GM23338 (cell line): ENCODE data around the gene OSBPL1A. TPM values are rescaled to one million over a fixed set of nuclear protein-coding genes. Genes with fewer than 3 reads are reported as not detected.

Experiments
- ATAC-seq: fragments of 200-7000 bp; cut with Tn5 transposase; 3 replicates; pipeline ENCODE4 v1.9.1; 2020
- DNase-seq: peaks from one replicate; pipeline ENCODE4 v3.0.0-alpha.2; 2015; ENCODE audit warnings: low spot score
- H2AFZ ChIP-seq: fragments of 200-600 bp; sonication (generic); 2 replicates; pipeline ENCODE4 v1.8.0; 2016; ENCODE audit warnings: antibody characterized with exemption, mild to moderate bottlenecking, moderate library complexity
- H3F3A ChIP-seq: fragments of 200-600 bp; sonication (generic); replicated peaks from 2 replicates; pipeline ENCODE4 v1.8.0; 2017; ENCODE audit warnings: antibody characterized with exemption, mixed run types, low read depth
- H3K27ac ChIP-seq: fragments of 200-600 bp; sonication (generic); 2 replicates; pipeline ENCODE4 v1.6.1; 2016; ENCODE audit warnings: low read depth
- H3K27me3 ChIP-seq: fragments of 200-600 bp; sonication (generic); 2 replicates; pipeline ENCODE4 v1.8.0; 2016; ENCODE audit warnings: mild to moderate bottlenecking, mixed run types, moderate library complexity; ENCODE audit not compliant: insufficient read depth
- H3K36me3 ChIP-seq: fragments of 200-600 bp; sonication (generic); 2 replicates; pipeline ENCODE4 v1.8.0; 2016; ENCODE audit warnings: mild to moderate bottlenecking; ENCODE audit not compliant: insufficient read depth
- H3K4me1 ChIP-seq: fragments of 200-600 bp; sonication (generic); 2 replicates; pipeline ENCODE4 v1.8.0; 2016; ENCODE audit warnings: mild to moderate bottlenecking, moderate library complexity; ENCODE audit not compliant: insufficient read depth
- H3K4me2 ChIP-seq: fragments of 200-600 bp; sonication (generic); 2 replicates; pipeline ENCODE4 v1.7.1; 2017; ENCODE audit warnings: mixed run types
- H3K4me3 ChIP-seq: fragments of 200-600 bp; sonication (generic); 2 replicates; pipeline ENCODE4 v1.6.1; 2016; ENCODE audit warnings: mixed run types
- H3K79me2 ChIP-seq: fragments of 200-600 bp; sonication (generic); replicated peaks from 2 replicates; pipeline ENCODE4 v1.8.0; 2017; ENCODE audit warnings: mild to moderate bottlenecking; ENCODE audit not compliant: insufficient read depth
- H3K9me2 ChIP-seq: fragments of 200-600 bp; sonication (generic); 2 replicates; pipeline ENCODE4 v1.8.0; 2017; ENCODE audit not compliant: insufficient read depth
- H4K20me1 ChIP-seq: fragments of 200-600 bp; sonication (generic); replicated peaks from 2 replicates; pipeline ENCODE4 v1.8.0; 2017; ENCODE audit warnings: mild to moderate bottlenecking; ENCODE audit not compliant: insufficient read depth
- H3K27ac Mint-ChIP-seq: 2 replicates; pipeline ENCODE4 v1.8.0; 2020; ENCODE audit warnings: inconsistent platforms, mild to moderate bottlenecking, moderate library complexity, mixed read lengths
- H3K27me3 Mint-ChIP-seq: 3 replicates; pipeline ENCODE4 v1.8.0; 2022; ENCODE audit warnings: low read depth, mild to moderate bottlenecking, moderate library complexity, mixed read lengths, inconsistent platforms; ENCODE audit not compliant: insufficient read depth, poor library complexity
- H3K36me3 Mint-ChIP-seq: 3 replicates; pipeline ENCODE4 v1.8.0; 2021; ENCODE audit warnings: low read depth, mild to moderate bottlenecking, inconsistent platforms, moderate library complexity, mixed read lengths
- H3K4me1 Mint-ChIP-seq: 3 replicates; pipeline ENCODE4 v1.8.0; 2020; ENCODE audit warnings: mild to moderate bottlenecking, inconsistent platforms, mixed read lengths
- H3K4me3 Mint-ChIP-seq: 3 replicates; pipeline ENCODE4 v1.8.0; 2021; ENCODE audit warnings: moderate library complexity, mild to moderate bottlenecking, inconsistent platforms, mixed read lengths
- H3K9me3 Mint-ChIP-seq: 3 replicates; pipeline ENCODE4 v1.8.0; 2020; ENCODE audit warnings: moderate library complexity, mild to moderate bottlenecking, inconsistent platforms, mixed read lengths
- CREB1 ChIP-seq: fragments of 250-450 bp; sonication (Bioruptor Pico); IDR thresholded peaks from 2 replicates; pipeline ENCODE4 v1.5.0; 2020; ENCODE audit warnings: low read depth, mild to moderate bottlenecking, moderate library complexity
- EZH2 ChIP-seq: fragments of 200-600 bp; sonication (generic); IDR thresholded peaks from one replicate; pipeline ENCODE4 v1.8.0; 2017; ENCODE audit warnings: antibody characterized with exemption, mild to moderate bottlenecking, low read depth; ENCODE audit not compliant: unreplicated experiment
- EZH2phosphoT487 ChIP-seq: fragments of 200-600 bp; sonication (generic); IDR thresholded peaks from one replicate; pipeline ENCODE4 v1.8.1; 2018; ENCODE audit warnings: antibody characterized with exemption; ENCODE audit not compliant: unreplicated experiment
- JUNB ChIP-seq: IDR thresholded peaks from one replicate; pipeline ENCODE4 v1.6.1; 2016; ENCODE audit warnings: antibody characterized with exemption; ENCODE audit not compliant: unreplicated experiment
- NANOG ChIP-seq: IDR thresholded peaks from 2 replicates; pipeline ENCODE4 v1.6.1; 2016; ENCODE audit warnings: antibody characterized with exemption, borderline replicate concordance
- POLR2AphosphoS5 ChIP-seq: IDR thresholded peaks from 2 replicates; pipeline ENCODE4 v1.6.1; 2016; ENCODE audit warnings: antibody characterized with exemption, low read depth
- STAT1 ChIP-seq: IDR thresholded peaks from one replicate; pipeline ENCODE4 v1.6.1; 2016; ENCODE audit warnings: antibody characterized with exemption; ENCODE audit not compliant: unreplicated experiment
- ZNF114 ChIP-seq: fragments of 250-450 bp; sonication (Bioruptor Pico); IDR thresholded peaks from 2 replicates; pipeline ENCODE4 v1.5.0; 2020; ENCODE audit warnings: mild to moderate bottlenecking, moderate library complexity
- ZNF331 ChIP-seq: fragments of 250-450 bp; sonication (Bioruptor Pico); IDR thresholded peaks from 2 replicates; pipeline ENCODE4 v1.5.0; 2020; ENCODE audit warnings: low read depth, mild to moderate bottlenecking, moderate library complexity
- ZNF462 ChIP-seq: fragments of 250-450 bp; sonication (Bioruptor Pico); IDR thresholded peaks from 2 replicates; pipeline ENCODE4 v1.5.0; 2020; ENCODE audit warnings: mild to moderate bottlenecking, moderate library complexity
- polyA plus RNA-seq: library from polyadenylated mRNA; unstranded; fragments of >200 nt; fragmentation: Nextera tagmentation; extraction: Ambion mirVana; gene quantifications from 2 replicates; pipeline ENCODE4 v1.2.1, GENCODE V29; 2016
- total RNA-seq: library from RNA; depleted of rRNA; stranded (reverse); fragments of >200 nt; shearing (Covaris generic); gene quantifications from 2 replicates; pipeline ENCODE4 v1.2.3, GENCODE V29; 2014
- TF ChIP-seq, protein P1 (sequence below): IDR thresholded peaks from one replicate; pipeline ENCODE4 v1.6.1; 2018; ENCODE audit warnings: antibody characterized with exemption; ENCODE audit not compliant: unreplicated experiment
- TF ChIP-seq, protein P2 (sequence below), 2 experiments: fragments of 200-600 bp in 1 of 2; sonication (generic) in 1 of 2; conservative IDR thresholded peaks; 2 replicates each; pipeline versions ENCODE4 v1.5.1 to v1.6.1; 2016 to 2017; ENCODE audit warnings: antibody characterized with exemption in 2 of 2, low read depth in 2 of 2, mild to moderate bottlenecking in 2 of 2, moderate library complexity in 1 of 2
- TF ChIP-seq, protein P3 (sequence below): IDR thresholded peaks from 2 replicates; pipeline ENCODE4 v1.6.1; 2016; ENCODE audit warnings: antibody characterized with exemption

OSBPL1A gene
- total and polyA plus RNA-seq, 2 experiments from 2014 or later: 55.6 to 71.4 TPM

- no peaks in the 10 kb centered on the region for H4K20me1 ChIP-seq
- H3K4me2 ChIP-seq: no peak overlapping the region
- H3K4me1 Mint-ChIP-seq: peaks cover 3% of the 10 kb centered on the region; the same call in 1 of the 3 replicates
- no peak overlapping the region for H3K27ac Mint-ChIP-seq
- no peaks in the 10 kb centered on the region for H3K9me2 ChIP-seq
- TF ChIP-seq JUNB: no peak
- no peak for TF ChIP-seq ZNF462
- no peak for TF ChIP-seq EZH2phosphoT487
- no peak for TF ChIP-seq POLR2AphosphoS5
- no peak for TF ChIP-seq ZNF114 (CRISPR knock-in tag)
- TF ChIP-seq, protein P1, sequence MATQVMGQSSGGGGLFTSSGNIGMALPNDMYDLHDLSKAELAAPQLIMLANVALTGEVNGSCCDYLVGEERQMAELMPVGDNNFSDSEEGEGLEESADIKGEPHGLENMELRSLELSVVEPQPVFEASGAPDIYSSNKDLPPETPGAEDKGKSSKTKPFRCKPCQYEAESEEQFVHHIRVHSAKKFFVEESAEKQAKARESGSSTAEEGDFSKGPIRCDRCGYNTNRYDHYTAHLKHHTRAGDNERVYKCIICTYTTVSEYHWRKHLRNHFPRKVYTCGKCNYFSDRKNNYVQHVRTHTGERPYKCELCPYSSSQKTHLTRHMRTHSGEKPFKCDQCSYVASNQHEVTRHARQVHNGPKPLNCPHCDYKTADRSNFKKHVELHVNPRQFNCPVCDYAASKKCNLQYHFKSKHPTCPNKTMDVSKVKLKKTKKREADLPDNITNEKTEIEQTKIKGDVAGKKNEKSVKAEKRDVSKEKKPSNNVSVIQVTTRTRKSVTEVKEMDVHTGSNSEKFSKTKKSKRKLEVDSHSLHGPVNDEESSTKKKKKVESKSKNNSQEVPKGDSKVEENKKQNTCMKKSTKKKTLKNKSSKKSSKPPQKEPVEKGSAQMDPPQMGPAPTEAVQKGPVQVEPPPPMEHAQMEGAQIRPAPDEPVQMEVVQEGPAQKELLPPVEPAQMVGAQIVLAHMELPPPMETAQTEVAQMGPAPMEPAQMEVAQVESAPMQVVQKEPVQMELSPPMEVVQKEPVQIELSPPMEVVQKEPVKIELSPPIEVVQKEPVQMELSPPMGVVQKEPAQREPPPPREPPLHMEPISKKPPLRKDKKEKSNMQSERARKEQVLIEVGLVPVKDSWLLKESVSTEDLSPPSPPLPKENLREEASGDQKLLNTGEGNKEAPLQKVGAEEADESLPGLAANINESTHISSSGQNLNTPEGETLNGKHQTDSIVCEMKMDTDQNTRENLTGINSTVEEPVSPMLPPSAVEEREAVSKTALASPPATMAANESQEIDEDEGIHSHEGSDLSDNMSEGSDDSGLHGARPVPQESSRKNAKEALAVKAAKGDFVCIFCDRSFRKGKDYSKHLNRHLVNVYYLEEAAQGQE: no peak
- TF ChIP-seq CREB1 (CRISPR knock-in tag): no peak
- TF ChIP-seq EZH2: no peak
- TF ChIP-seq, protein P2, sequence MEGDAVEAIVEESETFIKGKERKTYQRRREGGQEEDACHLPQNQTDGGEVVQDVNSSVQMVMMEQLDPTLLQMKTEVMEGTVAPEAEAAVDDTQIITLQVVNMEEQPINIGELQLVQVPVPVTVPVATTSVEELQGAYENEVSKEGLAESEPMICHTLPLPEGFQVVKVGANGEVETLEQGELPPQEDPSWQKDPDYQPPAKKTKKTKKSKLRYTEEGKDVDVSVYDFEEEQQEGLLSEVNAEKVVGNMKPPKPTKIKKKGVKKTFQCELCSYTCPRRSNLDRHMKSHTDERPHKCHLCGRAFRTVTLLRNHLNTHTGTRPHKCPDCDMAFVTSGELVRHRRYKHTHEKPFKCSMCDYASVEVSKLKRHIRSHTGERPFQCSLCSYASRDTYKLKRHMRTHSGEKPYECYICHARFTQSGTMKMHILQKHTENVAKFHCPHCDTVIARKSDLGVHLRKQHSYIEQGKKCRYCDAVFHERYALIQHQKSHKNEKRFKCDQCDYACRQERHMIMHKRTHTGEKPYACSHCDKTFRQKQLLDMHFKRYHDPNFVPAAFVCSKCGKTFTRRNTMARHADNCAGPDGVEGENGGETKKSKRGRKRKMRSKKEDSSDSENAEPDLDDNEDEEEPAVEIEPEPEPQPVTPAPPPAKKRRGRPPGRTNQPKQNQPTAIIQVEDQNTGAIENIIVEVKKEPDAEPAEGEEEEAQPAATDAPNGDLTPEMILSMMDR (conservative IDR thresholded peaks at IDR 0.05; ENCODE audit: low read depth in 2 of 2): no peak
- TF ChIP-seq, protein P3, sequence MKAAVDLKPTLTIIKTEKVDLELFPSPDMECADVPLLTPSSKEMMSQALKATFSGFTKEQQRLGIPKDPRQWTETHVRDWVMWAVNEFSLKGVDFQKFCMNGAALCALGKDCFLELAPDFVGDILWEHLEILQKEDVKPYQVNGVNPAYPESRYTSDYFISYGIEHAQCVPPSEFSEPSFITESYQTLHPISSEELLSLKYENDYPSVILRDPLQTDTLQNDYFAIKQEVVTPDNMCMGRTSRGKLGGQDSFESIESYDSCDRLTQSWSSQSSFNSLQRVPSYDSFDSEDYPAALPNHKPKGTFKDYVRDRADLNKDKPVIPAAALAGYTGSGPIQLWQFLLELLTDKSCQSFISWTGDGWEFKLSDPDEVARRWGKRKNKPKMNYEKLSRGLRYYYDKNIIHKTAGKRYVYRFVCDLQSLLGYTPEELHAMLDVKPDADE: no peak
- no peak for TF ChIP-seq ZNF331 (CRISPR knock-in tag)
- TF ChIP-seq STAT1: no peak
- TF ChIP-seq NANOG: no peak
- no peaks in the 10 kb centered on the region for H3K4me1 ChIP-seq
- peaks cover 29% of the 10 kb centered on the region for H3K36me3 Mint-ChIP-seq
- H2AFZ ChIP-seq: no peak overlapping the region
- H3K4me3 Mint-ChIP-seq: no peak overlapping the region
- H3K9me3 Mint-ChIP-seq: peaks cover 12% of the 10 kb centered on the region
- H3K79me2 ChIP-seq: no peaks in the 10 kb centered on the region
- no peak overlapping the region for H3K4me3 ChIP-seq
- peaks cover 5% of the 10 kb centered on the region for H3K27me3 Mint-ChIP-seq
- DNase-seq (no peak), ATAC-seq (no peak)
- H3K27me3 ChIP-seq: no peaks in the 10 kb centered on the region
- H3K36me3 ChIP-seq: peaks cover 4% of the 10 kb centered on the region; the same call in 1 of the 2 replicates
- no peak overlapping the region for H3K27ac ChIP-seq
- no peaks in the 10 kb centered on the region for H3F3A ChIP-seq
Measured at GRCh38 chr18:24277516-24278195, 120.0 kb downstream of the OSBPL1A start.
